T1000 (cell line): ENCODE data around the gene ZNF771.
"Not testable (repeated sequence)": the region's sequence is repeated elsewhere in the genome, so short reads cannot be mapped to it uniquely, and the experiment has no call there.

Experiments used
- DNase-seq: peaks from one replicate; lab custom pipeline; 2025; ENCODE audit warnings: mixed read lengths; lab: John Stamatoyannopoulos, UW

The ZNF771 gene

GRCh38 chr16:30376461-30376902 lies 30.9 kb upstream of the ZNF771 start:
- no peak for DNase-seq

GRCh38 chr16:30377050-30377811 lies 30.2 kb upstream of the ZNF771 start:
- DNase-seq: no peak

- DNase-seq: peak; percentile 76
Observed at GRCh38 chr16:30377812-30378235, 29.6 kb upstream of the ZNF771 start.

- peak; percentile 98 for DNase-seq
Observed at GRCh38 chr16:30378236-30379157, 28.9 kb upstream of the ZNF771 start.

- DNase-seq: no peak
Observed at GRCh38 chr16:30379158-30379783, 28.1 kb upstream of the ZNF771 start.

- no peak for DNase-seq
Observed at GRCh38 chr16:30380072-30380802, 27.2 kb upstream of the ZNF771 start.

- no peak for DNase-seq
Observed at GRCh38 chr16:30380803-30381208, 26.6 kb upstream of the ZNF771 start.

GRCh38 chr16:30381291-30382041 lies 25.9 kb upstream of the ZNF771 start:
- no peak for DNase-seq

- DNase-seq: no peak
Observed at GRCh38 chr16:30382111-30382881, 25.1 kb upstream of the ZNF771 start, which contains the start of gene SEPTIN1. Gene SEPTIN1 (minus strand): TSS chr16:30382561. CDS start chr16:30382542, 19 bp downstream.

- no peak for DNase-seq
Observed at GRCh38 chr16:30383521-30383920, 23.9 kb upstream of the ZNF771 start.

- DNase-seq: no peak
Observed at GRCh38 chr16:30394592-30395154, 12.7 kb upstream of the ZNF771 start.

- peak; percentile 55 for DNase-seq
Observed at GRCh38 chr16:30395155-30395991, 12.0 kb upstream of the ZNF771 start, which contains the start of gene ZNF48. Gene ZNF48 (plus strand): TSS chr16:30395420. CDS start chr16:30395795, 375 bp downstream.

- DNase-seq: peak; percentile 14
Observed at GRCh38 chr16:30395992-30396585, 11.3 kb upstream of the ZNF771 start.

- DNase-seq: not testable (repeated sequence)
Observed at GRCh38 chr16:30396627-30397026, 10.8 kb upstream of the ZNF771 start.

GRCh38 chr16:30397056-30397455 lies 10.3 kb upstream of the ZNF771 start:
- DNase-seq: no peak

GRCh38 chr16:30397776-30398660 lies 9.4 kb upstream of the ZNF771 start:
- DNase-seq: no peak
